HEK293 (cell line): ENCODE results near the gene DENND6B.

Experiments used
- CTCF ChIA-PET: fragments of 350-600 bp; formaldehyde crosslinking; extraction: SDS; loops from one replicate; lab custom pipeline; 2021; ENCODE audit warnings: antibody characterized with exemption; lab: Yijun Ruan, JAX
- POLR2A ChIA-PET: fragments of 300-600 bp; formaldehyde crosslinking; extraction: SDS; loops from one replicate; lab custom pipeline; 2020; ENCODE audit warnings: antibody characterized with exemption, inconsistent platforms; lab: Yijun Ruan, JAX
- H3K27ac ChIP-seq: fragments of 200-500 bp; sonication (Bioruptor generic); 2 replicates; pipeline ENCODE4 v1.5.1; 2014; ENCODE audit warnings: low read depth, low read length, control low read depth, inconsistent platforms; ENCODE audit errors: extremely low read depth
- H3K36me3 ChIP-seq, 2 experiments: fragments of 200-500 bp in 1 of 2; sonication (Bioruptor generic) in 1 of 2; 1 replicate in 1 of 2; 2 replicates in 1 of 2; pipeline ENCODE4 v1.5.1; 2014 to 2017; ENCODE audit warnings: inconsistent platforms in 2 of 2, low read length in 2 of 2; ENCODE audit not compliant: control insufficient read depth in 2 of 2, insufficient read depth in 1 of 2
- H3K4me1 ChIP-seq: fragments of 200-500 bp; sonication (Bioruptor generic); 2 replicates; pipeline ENCODE4 v1.5.1; 2014; ENCODE audit warnings: mild to moderate bottlenecking, low read length, inconsistent platforms; ENCODE audit not compliant: control insufficient read depth, insufficient read depth
- H3K4me3 ChIP-seq: 2 replicates; pipeline ENCODE4 v1.5.1; 2011; ENCODE audit warnings: low read depth, mild to moderate bottlenecking, control low read depth, low read length, moderate library complexity
- H3K9me3 ChIP-seq: fragments of 200-500 bp; sonication (Bioruptor generic); 2 replicates; pipeline ENCODE4 v1.5.1; 2014; ENCODE audit warnings: low read depth, low read length, inconsistent platforms; ENCODE audit not compliant: control insufficient read depth, insufficient read depth
- KLF8 ChIP-seq: fragments of 450-650 bp; formaldehyde crosslinking; IDR thresholded peaks from 2 replicates; pipeline ENCODE4 v1.5.1; 2016; ENCODE audit warnings: missing biosample characterization, missing genetic modification characterization
- KLF9 ChIP-seq: fragments of 450-650 bp; formaldehyde crosslinking; IDR thresholded peaks from 2 replicates; pipeline ENCODE4 v1.5.1; 2016; ENCODE audit warnings: missing biosample characterization, missing genetic modification characterization, low read depth
- PRDM2 ChIP-seq: fragments of 450-650 bp; formaldehyde crosslinking; IDR thresholded peaks from 2 replicates; pipeline ENCODE4 v1.5.1; 2016; ENCODE audit warnings: missing biosample characterization, missing genetic modification characterization, borderline replicate concordance
- ZBTB20 ChIP-seq: fragments of 450-650 bp; formaldehyde crosslinking; IDR thresholded peaks from 2 replicates; pipeline ENCODE4 v1.5.1; 2016; ENCODE audit warnings: missing biosample characterization, missing genetic modification characterization
- ZBTB8A ChIP-seq: fragments of 450-650 bp; formaldehyde crosslinking; IDR thresholded peaks from 2 replicates; pipeline ENCODE4 v1.5.1; 2016; ENCODE audit warnings: missing biosample characterization, missing genetic modification characterization
- ZEB2 ChIP-seq: fragments of 450-650 bp; formaldehyde crosslinking; IDR thresholded peaks from 2 replicates; pipeline ENCODE4 v1.5.1; 2016; ENCODE audit warnings: missing biosample characterization, missing genetic modification characterization
- ZIC2 ChIP-seq: fragments of 450-650 bp; formaldehyde crosslinking; IDR thresholded peaks from 2 replicates; pipeline ENCODE4 v1.5.1; 2016; ENCODE audit warnings: missing biosample characterization, missing genetic modification characterization
- ZNF211 ChIP-seq: fragments of 450-650 bp; formaldehyde crosslinking; IDR thresholded peaks from 2 replicates; pipeline ENCODE4 v1.5.1; 2016; ENCODE audit warnings: low read depth, missing biosample characterization, missing genetic modification characterization
- ZNF223 ChIP-seq: fragments of 450-650 bp; formaldehyde crosslinking; IDR thresholded peaks from 2 replicates; pipeline ENCODE4 v1.5.1; 2016; ENCODE audit warnings: missing biosample characterization, missing genetic modification characterization
- ZNF266 ChIP-seq: fragments of 450-650 bp; formaldehyde crosslinking; IDR thresholded peaks from 2 replicates; pipeline ENCODE4 v1.5.1; 2016; ENCODE audit warnings: missing biosample characterization, missing genetic modification characterization, low read depth
- ZNF292 ChIP-seq: fragments of 450-650 bp; formaldehyde crosslinking; IDR thresholded peaks from 2 replicates; pipeline ENCODE4 v1.5.1; 2016; ENCODE audit warnings: low read depth, missing biosample characterization, missing genetic modification characterization, borderline replicate concordance
- ZNF335 ChIP-seq: fragments of 450-650 bp; formaldehyde crosslinking; conservative IDR thresholded peaks from 2 replicates; pipeline ENCODE4 v1.5.1; 2016; ENCODE audit warnings: missing biosample characterization, missing genetic modification characterization
- ZNF398 ChIP-seq: fragments of 450-650 bp; formaldehyde crosslinking; IDR thresholded peaks from 2 replicates; pipeline ENCODE4 v1.5.1; 2017; ENCODE audit warnings: missing biosample characterization, missing genetic modification characterization
- ZNF514 ChIP-seq: fragments of 450-650 bp; formaldehyde crosslinking; IDR thresholded peaks from 2 replicates; pipeline ENCODE4 v1.5.1; 2016; ENCODE audit warnings: missing biosample characterization, missing genetic modification characterization
- ZNF555 ChIP-seq: fragments of 450-650 bp; formaldehyde crosslinking; conservative IDR thresholded peaks from 2 replicates; pipeline ENCODE4 v1.5.1; 2017; ENCODE audit warnings: missing biosample characterization, mild to moderate bottlenecking, missing genetic modification characterization, inconsistent platforms
- ZNF692 ChIP-seq: fragments of 450-650 bp; formaldehyde crosslinking; IDR thresholded peaks from 2 replicates; pipeline ENCODE4 v1.5.1; 2016; ENCODE audit warnings: missing biosample characterization, missing genetic modification characterization
- TF ChIP-seq, protein P1 (sequence below): fragments of 450-650 bp; formaldehyde crosslinking; IDR thresholded peaks from 2 replicates; pipeline ENCODE4 v1.5.1; 2016; ENCODE audit warnings: missing biosample characterization, missing genetic modification characterization
- TF ChIP-seq, protein P2 (sequence below): fragments of 450-650 bp; formaldehyde crosslinking; IDR thresholded peaks from 2 replicates; pipeline ENCODE4 v1.5.1; 2016; ENCODE audit warnings: missing biosample characterization, missing genetic modification characterization
- TF ChIP-seq, protein P3 (sequence below): fragments of 450-650 bp; formaldehyde crosslinking; IDR thresholded peaks from 2 replicates; pipeline ENCODE4 v1.5.1; 2016; ENCODE audit warnings: missing biosample characterization, missing genetic modification characterization

The DENND6B gene

DNA sequence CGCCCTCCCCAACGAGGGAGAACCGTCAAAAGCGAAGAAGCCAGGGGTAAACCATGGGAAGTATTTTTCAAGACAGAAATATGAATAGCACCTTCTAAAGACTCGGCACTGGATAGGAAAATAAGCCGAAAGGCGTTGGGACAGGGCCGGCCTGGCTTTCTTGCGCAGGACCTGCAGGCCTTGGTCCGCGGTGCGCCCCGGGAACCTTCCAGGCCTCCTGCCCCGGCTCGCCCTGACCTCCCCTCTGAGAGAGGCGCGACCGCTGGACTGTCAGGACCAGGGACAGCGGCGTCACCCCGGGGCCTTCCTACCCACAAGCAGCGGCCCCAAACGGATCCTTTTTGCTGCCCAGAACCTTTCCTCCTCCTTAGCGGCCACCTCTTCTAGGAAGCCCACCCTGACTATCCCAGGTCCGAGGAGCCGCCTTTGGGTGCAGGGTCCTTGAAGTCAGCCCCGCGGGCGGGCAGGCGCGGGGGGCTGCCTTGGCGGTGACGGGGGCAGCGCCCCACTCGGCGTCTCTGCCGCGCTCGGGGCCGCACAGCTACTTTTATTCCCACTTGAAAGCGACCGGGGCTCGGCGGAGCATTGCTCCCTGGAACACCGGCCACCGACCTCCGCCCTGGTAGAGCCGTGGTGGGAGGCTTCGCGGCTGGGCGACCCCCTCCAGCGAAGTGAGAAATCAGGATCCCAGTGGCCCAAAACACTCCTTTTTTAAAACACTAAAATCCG is 56.0 kb downstream of the DENND6B start:
- peak overlapping the region; percentile 64 for H3K27ac ChIP-seq
- H3K4me1 ChIP-seq: peaks cover 14% of the 10 kb centered on the region
- POLR2A ChIA-PET: interaction anchor here (0.7 to 1.9 kb wide), 4 partner anchors 8 to 71 kb away, joined by 3 to 12 read pairs (median 8); partner anchors contain the start of gene MAPK12
- peak overlapping the region; percentile 48 for H3K4me3 ChIP-seq
- CTCF ChIA-PET: interaction anchor here (1.0 to 6.3 kb wide), 4 partner anchors 9 to 71 kb away, joined by 6 to 42 read pairs (median 11); partner anchors contain the start of genes HDAC10 and MAPK12
- H3K9me3 ChIP-seq: no peaks in the 10 kb centered on the region
- H3K36me3 ChIP-seq: peaks cover 0 to 15% of the 10 kb centered on the region in 2 experiments; a peak in 1 of 3 replicates
- 0 out of 2 replicates have a peak, but pooled peaks have one; percentile 16 for TF ChIP-seq KLF8 (tag by site-specific recombination)
- TF ChIP-seq, protein P1, sequence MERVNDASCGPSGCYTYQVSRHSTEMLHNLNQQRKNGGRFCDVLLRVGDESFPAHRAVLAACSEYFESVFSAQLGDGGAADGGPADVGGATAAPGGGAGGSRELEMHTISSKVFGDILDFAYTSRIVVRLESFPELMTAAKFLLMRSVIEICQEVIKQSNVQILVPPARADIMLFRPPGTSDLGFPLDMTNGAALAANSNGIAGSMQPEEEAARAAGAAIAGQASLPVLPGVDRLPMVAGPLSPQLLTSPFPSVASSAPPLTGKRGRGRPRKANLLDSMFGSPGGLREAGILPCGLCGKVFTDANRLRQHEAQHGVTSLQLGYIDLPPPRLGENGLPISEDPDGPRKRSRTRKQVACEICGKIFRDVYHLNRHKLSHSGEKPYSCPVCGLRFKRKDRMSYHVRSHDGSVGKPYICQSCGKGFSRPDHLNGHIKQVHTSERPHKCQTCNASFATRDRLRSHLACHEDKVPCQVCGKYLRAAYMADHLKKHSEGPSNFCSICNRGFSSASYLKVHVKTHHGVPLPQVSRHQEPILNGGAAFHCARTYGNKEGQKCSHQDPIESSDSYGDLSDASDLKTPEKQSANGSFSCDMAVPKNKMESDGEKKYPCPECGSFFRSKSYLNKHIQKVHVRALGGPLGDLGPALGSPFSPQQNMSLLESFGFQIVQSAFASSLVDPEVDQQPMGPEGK (tag by site-specific recombination): peak; percentile 42; the same call in 1 of the 2 replicates
- no peak for TF ChIP-seq ZNF692 (tag by site-specific recombination)
- peak; percentile 85 for TF ChIP-seq ZNF335 (tag by site-specific recombination)
- TF ChIP-seq ZIC2: 0 out of 2 replicates have a peak, but pooled peaks have one; percentile 13
- TF ChIP-seq ZBTB8A (tag by site-specific recombination): peak; percentile 7
- TF ChIP-seq, protein P2, sequence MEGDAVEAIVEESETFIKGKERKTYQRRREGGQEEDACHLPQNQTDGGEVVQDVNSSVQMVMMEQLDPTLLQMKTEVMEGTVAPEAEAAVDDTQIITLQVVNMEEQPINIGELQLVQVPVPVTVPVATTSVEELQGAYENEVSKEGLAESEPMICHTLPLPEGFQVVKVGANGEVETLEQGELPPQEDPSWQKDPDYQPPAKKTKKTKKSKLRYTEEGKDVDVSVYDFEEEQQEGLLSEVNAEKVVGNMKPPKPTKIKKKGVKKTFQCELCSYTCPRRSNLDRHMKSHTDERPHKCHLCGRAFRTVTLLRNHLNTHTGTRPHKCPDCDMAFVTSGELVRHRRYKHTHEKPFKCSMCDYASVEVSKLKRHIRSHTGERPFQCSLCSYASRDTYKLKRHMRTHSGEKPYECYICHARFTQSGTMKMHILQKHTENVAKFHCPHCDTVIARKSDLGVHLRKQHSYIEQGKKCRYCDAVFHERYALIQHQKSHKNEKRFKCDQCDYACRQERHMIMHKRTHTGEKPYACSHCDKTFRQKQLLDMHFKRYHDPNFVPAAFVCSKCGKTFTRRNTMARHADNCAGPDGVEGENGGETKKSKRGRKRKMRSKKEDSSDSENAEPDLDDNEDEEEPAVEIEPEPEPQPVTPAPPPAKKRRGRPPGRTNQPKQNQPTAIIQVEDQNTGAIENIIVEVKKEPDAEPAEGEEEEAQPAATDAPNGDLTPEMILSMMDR (tag by site-specific recombination): 0 out of 2 replicates have a peak, but pooled peaks have one; percentile 1
- no peak for TF ChIP-seq KLF9
- no peak for TF ChIP-seq ZNF223
- TF ChIP-seq ZNF292: no peak
- TF ChIP-seq, protein P3, sequence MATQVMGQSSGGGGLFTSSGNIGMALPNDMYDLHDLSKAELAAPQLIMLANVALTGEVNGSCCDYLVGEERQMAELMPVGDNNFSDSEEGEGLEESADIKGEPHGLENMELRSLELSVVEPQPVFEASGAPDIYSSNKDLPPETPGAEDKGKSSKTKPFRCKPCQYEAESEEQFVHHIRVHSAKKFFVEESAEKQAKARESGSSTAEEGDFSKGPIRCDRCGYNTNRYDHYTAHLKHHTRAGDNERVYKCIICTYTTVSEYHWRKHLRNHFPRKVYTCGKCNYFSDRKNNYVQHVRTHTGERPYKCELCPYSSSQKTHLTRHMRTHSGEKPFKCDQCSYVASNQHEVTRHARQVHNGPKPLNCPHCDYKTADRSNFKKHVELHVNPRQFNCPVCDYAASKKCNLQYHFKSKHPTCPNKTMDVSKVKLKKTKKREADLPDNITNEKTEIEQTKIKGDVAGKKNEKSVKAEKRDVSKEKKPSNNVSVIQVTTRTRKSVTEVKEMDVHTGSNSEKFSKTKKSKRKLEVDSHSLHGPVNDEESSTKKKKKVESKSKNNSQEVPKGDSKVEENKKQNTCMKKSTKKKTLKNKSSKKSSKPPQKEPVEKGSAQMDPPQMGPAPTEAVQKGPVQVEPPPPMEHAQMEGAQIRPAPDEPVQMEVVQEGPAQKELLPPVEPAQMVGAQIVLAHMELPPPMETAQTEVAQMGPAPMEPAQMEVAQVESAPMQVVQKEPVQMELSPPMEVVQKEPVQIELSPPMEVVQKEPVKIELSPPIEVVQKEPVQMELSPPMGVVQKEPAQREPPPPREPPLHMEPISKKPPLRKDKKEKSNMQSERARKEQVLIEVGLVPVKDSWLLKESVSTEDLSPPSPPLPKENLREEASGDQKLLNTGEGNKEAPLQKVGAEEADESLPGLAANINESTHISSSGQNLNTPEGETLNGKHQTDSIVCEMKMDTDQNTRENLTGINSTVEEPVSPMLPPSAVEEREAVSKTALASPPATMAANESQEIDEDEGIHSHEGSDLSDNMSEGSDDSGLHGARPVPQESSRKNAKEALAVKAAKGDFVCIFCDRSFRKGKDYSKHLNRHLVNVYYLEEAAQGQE (tag by site-specific recombination): peak; percentile 98
- no peak for TF ChIP-seq PRDM2 (tag by site-specific recombination)
- TF ChIP-seq ZNF514 (tag by site-specific recombination): no peak
- TF ChIP-seq ZEB2 (tag by site-specific recombination): 0 out of 2 replicates have a peak, but pooled peaks have one; percentile 25
- no peak for TF ChIP-seq ZNF398 (tag by site-specific recombination)
- TF ChIP-seq ZNF555 (tag by site-specific recombination): no peak
- TF ChIP-seq ZNF211: no peak
- no peak for TF ChIP-seq ZNF266 (tag by site-specific recombination)
- peak; percentile 77; the same call in 1 of the 2 replicates for TF ChIP-seq ZBTB20 (tag by site-specific recombination)
